C1 segment of cervical spinal cord (tissue), 14 donors: Measurements from ENCODE around the gene SLFN12L.
"Not testable (repeated sequence)": the region's sequence is repeated elsewhere in the genome, so short reads cannot be mapped to it uniquely, and the experiment has no call there.

Experiments
- DNase-seq, 14 donors: peaks; one replicate each; lab custom pipeline; 2025; lab: John Stamatoyannopoulos, UW

SLFN12L gene

DNA sequence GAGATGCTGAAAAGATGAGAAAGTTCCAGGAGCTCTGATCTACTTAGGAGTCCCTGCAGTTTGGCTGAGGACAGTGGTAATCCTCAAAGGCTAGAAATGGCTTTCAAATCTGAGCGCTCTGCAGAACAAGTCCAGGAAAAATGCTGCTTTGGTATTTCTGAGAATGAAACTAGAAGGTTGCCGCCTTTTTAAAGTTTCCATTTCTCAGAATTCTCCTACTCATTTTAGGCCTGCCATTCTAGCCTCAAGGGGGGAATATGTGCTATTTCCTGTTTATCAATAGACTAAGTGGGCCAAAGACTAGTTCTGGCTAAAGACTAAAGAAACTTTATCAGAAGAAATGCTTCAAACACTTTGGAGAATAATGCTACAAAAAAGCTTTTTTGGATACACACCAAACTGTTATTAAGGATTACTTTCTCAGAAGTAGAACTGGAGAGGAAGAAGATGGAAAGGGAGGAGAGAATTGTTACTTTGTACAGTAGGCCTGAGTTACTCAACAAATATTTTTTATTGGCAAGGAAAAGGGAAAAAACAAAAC lies at the start of gene SLFN12L:
SLFN12L (minus strand) TSS at position 78 of the 541 bp plus-strand sequence. CDS start 15,314 bp downstream, outside the sequence.
- DNase-seq = no peak

GRCh38 chr17:35586569-35587073 lies 49.1 kb upstream of the SLFN12L start:
- no peak for DNase-seq

DNA sequence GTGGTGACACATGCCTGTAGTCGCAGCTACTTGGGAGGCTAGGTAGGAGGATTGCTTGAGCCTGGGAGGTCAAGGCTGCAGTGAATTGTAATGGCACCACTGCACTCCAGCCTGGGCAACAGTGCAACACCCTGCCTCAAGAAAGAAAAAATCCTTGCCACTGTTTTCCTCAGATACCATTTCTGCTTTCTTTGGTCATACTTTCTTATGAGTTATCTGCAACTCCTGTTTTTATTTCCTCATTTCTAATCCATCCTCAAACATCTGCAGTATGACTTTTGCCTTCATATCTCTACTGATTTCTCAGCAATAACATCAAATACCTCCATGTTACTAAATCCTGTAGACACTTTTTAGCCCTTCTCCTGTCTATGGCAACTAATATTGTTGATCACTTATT lies 46.6 kb upstream of the SLFN12L start:
- DNase-seq = no peak

- DNase-seq = no peak
Observed at GRCh38 chr17:35578929-35579432, 41.5 kb upstream of the SLFN12L start.

- DNase-seq = peak; percentile 60 to 94 (median 89)
Observed at GRCh38 chr17:35578197-35578928, 40.9 kb upstream of the SLFN12L start, which contains the start of gene PEX12. PEX12 (minus strand) TSS chr17:35578571; CDS start chr17:35578021, 550 bp downstream.

- DNase-seq = peak in 5 of 14 donors; percentile 24 to 34 (median 28)
Observed at GRCh38 chr17:35577830-35578196, 40.3 kb upstream of the SLFN12L start.

DNA sequence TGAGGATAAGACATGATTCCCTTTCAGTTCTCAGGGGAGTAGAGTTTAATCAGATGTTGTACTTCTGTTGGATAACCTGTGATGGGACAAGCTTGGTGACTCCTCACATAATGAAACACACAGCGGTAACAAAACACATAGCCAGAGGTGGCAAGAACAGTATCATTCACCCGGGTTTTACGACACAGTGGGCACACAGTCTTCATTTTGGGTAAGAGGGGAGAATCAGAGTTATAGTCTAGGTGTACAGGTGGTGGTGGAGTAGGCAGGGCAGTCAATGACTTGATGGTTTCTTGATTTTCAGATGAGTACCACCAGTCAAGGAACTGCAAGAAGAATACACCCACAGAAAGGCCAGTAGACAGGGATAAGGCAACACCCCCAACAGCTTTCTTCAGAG lies 38.3 kb upstream of the SLFN12L start:
- no peak for DNase-seq

DNA sequence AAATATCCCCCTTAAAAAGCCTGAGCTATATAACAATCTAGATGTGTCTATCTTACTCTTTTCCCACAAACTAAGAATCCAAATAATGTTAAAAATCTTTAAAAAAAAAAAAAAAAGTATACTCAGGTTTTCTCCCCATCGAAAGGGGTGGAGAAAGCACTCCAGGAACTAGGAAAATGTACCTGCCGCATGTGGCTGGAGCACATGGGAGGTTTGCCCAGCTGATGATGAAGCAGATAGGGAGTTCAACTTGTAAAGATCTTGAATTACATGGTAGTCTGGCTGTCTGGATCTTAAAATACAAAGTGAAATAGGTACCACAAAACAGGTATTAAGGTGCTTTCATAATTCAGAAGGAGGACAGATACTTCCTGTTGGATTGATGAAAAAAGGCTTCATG lies 31.9 kb upstream of the SLFN12L start:
- DNase-seq = no peak

DNA sequence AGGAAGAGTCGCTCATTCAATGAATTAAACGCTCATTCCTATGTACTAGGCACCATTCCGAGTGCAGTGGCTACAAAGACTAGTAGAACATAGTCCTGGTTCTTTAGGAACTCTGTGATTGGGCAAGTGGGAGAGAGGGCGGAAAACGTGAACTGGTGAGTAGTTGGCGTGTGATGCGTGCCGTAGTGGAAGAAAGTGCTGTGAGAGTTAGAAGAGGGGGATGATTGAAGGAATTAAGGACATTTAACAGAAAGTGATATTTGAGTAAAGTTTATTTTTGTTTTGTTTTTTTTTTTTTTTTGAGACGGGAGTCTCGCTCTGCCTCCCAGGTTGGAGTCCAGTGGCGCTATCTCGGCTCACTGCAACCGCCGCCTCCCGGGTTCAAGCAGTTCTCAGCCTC lies 31.1 kb upstream of the SLFN12L start:
- peak in 1 of 14 donors; percentile 1 for DNase-seq

DNA sequence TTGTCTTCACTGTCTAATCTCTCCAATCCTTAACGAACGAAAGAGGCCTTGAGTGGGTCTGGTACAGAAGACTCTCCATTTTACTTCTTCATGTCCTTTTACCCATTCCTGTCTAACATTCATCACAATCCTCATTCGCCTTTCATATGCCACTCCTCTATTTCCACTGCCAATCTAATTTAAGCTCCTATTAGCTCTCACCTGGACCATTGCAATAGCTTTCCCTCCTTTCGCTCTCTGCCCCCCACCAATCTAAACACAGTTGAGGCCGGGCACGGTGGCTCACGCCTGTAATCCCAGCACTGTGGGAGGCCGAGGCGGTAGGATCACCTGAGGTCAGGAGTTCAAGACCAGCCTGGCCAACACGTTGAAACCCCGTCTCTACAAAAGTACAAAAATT lies 29.5 kb upstream of the SLFN12L start:
- DNase-seq = no peak

DNA sequence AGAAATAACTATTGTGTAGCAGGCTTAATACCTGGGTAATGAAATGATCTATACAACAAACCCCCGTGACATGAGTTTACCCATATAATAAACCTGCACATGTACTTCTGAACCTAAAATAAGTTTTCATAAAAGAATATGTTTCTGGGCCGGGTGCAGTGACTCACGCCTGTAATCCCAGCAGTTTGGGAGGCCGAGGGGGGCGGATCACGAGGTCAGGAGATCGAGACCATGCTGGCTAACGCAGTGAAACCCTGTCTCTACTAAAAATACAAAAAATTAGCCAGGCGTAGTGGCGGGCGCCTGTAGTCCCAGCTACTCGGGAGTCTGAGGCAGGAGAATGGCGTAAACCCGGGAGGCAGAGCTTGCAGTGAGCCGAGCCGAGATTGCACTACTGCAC lies 25.7 kb upstream of the SLFN12L start:
- DNase-seq = not testable (repeated sequence)

- DNase-seq = no peak
Observed at GRCh38 chr17:35560703-35561102, 23.2 kb upstream of the SLFN12L start, which contains the start of gene SLFN14. SLFN14 (minus strand) TSS chr17:35560819; CDS start chr17:35558062, 2,757 bp downstream.

DNA sequence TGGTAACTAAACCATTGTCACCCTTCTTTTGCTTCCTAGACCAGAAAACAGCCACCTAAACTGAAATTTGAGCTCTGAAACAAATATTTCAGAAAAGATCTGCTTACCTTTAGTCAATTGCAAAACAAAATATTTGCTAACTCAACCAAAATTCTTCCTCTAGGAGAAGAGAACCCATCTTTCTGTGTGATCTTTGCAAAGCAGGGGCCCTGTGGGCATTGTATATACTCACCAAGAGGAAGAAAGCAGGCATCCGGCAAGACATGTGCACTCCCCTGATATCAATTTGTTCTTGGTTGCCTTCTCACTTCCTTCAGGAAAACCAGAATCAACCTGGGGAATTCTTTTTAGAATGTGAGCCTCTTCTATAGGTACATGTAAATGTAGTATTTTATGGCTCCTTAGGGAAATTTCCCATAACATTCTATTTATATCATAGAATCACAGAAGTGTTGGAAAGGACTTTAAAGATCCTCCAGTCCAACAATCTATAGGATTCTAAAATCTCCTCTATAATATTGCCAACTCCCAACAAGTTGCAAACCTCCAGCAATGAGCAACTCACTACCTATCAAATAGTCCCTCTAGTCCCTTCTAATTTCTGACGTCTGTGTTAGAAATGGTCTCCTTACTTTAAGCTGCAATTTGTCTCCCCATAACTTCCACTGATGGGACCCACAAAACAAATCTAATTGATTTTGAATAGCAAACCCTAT lies 22.2 kb upstream of the SLFN12L start:
- no peak for DNase-seq

GRCh38 chr17:35557353-35557752 lies 19.9 kb upstream of the SLFN12L start:
- DNase-seq = no peak

GRCh38 chr17:35555691-35556090 lies 18.2 kb upstream of the SLFN12L start:
- no peak for DNase-seq

DNA sequence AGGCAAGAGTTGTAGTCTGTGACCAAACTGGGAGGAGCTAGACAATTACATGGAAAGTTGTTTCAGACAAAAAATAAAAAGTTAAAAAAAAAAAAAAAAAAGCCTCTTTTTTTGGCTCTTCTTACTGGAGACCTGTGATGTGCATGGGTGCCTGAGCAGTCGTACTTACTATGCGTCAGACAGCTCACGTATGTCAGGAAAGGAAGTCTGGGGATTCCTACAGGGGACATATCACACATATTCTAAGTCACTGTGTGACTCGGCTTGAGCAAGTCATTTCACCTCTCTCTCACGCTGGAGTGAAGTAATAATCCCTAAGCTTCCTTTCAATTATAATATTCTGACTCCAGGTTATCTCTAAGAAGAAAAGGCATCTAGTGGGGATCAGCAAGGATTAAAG lies 17.2 kb upstream of the SLFN12L start:
- DNase-seq = no peak

- DNase-seq = no peak
Observed at GRCh38 chr17:35553310-35553709, 15.8 kb upstream of the SLFN12L start.

- no peak for DNase-seq
Observed at GRCh38 chr17:35548978-35549377, 11.5 kb upstream of the SLFN12L start.

- peak in 6 of 14 donors; percentile 2 to 25 (median 9) for DNase-seq
Observed at GRCh38 chr17:35548208-35548810, 10.8 kb upstream of the SLFN12L start.

- DNase-seq = no peak
Observed at GRCh38 chr17:35546487-35546886, 9.0 kb upstream of the SLFN12L start.

- no peak for DNase-seq
Observed at GRCh38 chr17:35545150-35545549, 7.7 kb upstream of the SLFN12L start.

DNA sequence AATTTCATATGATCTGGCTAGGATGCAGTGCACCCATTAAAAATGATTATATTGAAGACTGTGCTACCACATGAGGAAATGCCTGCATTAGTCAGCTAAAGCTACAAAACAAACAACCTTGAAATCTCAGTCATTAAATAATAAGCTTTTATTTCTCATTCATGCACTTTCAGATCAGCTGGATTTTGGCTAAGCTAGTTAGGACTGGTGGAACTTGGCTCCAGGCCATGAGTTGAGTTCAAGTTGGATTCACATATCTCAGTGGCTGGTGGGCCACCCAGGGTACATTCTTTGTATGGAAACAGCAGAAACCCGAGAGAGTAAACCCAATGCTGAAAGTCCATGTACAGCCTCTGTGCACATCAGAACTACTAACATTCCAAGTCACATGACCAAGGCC lies 6.4 kb upstream of the SLFN12L start:
- DNase-seq = no peak
